ENCODE data around the gene PTPRK.

PTPRK gene

GRCh38 chr6:128047989-128048388, 472.4 kb downstream of the PTPRK start:
- WGBS (ENCODE audit: insufficient coverage, insufficient read length), result no CpG with 5 or more reads among the region's 3 CpGs
- H3K9me3 ChIP-seq (ENCODE audit: control insufficient read depth, insufficient read depth, low read length), result no peaks in the 10 kb centered on the region
- no peak for DNase-seq (ENCODE audit: low read depth, low spot score)
- no peaks in the 10 kb centered on the region for H3K27me3 ChIP-seq (ENCODE audit: control insufficient read depth, insufficient read depth, low read length)
- no peaks in the 10 kb centered on the region for H3K36me3 ChIP-seq (ENCODE audit: control insufficient read depth, insufficient read depth, low read length)
- H3K4me3 ChIP-seq (ENCODE audit: low read length), result no peak overlapping the region
- no peaks in the 10 kb centered on the region for H3K4me1 ChIP-seq (ENCODE audit: control insufficient read depth, insufficient read depth, low read length)
- H3K27ac ChIP-seq (ENCODE audit: low read length), result no peak overlapping the region

DNA sequence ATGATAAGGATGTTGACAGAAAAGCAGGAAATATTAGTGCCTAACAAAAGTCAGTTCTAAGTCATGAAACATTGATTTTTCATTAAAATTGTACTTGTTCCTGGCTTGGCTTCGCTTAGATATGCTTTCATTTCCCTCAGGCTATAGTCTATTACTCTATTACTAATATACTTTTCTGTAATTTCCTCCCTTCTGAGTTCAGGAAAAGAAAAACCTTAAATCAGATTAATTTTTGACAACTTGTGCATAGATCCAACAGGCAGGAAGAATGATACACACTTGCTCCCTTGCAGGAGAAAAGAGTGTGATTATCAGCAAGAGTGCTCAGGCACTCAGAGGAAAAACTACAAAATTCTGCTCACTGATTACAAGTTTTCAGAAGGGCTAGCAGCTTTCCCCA, 474.4 kb downstream of the PTPRK start:
- H3K4me1 ChIP-seq (ENCODE audit: control insufficient read depth, insufficient read depth, low read length), result no peaks in the 10 kb centered on the region
- no CpG with 5 or more reads among the region's 1 CpG for WGBS (ENCODE audit: insufficient coverage, insufficient read length)
- no peak overlapping the region for H3K4me3 ChIP-seq (ENCODE audit: low read length)
- H3K27ac ChIP-seq (ENCODE audit: low read length), result no peak overlapping the region
- H3K27me3 ChIP-seq (ENCODE audit: control insufficient read depth, insufficient read depth, low read length), result no peaks in the 10 kb centered on the region
- no peaks in the 10 kb centered on the region for H3K9me3 ChIP-seq (ENCODE audit: control insufficient read depth, insufficient read depth, low read length)
- DNase-seq (ENCODE audit: low read depth, low spot score), result no peak
- H3K36me3 ChIP-seq (ENCODE audit: control insufficient read depth, insufficient read depth, low read length), result no peaks in the 10 kb centered on the region

GRCh38 chr6:128039543-128039942, 480.9 kb downstream of the PTPRK start:
- H3K27me3 ChIP-seq (ENCODE audit: control insufficient read depth, insufficient read depth, low read length), result no peaks in the 10 kb centered on the region
- H3K4me3 ChIP-seq (ENCODE audit: low read length), result no peak overlapping the region
- no peak overlapping the region for H3K27ac ChIP-seq (ENCODE audit: low read length)
- no CpG with 5 or more reads among the region's 2 CpGs for WGBS (ENCODE audit: insufficient coverage, insufficient read length)
- no peaks in the 10 kb centered on the region for H3K36me3 ChIP-seq (ENCODE audit: control insufficient read depth, insufficient read depth, low read length)
- H3K4me1 ChIP-seq (ENCODE audit: control insufficient read depth, insufficient read depth, low read length), result no peaks in the 10 kb centered on the region
- H3K9me3 ChIP-seq (ENCODE audit: control insufficient read depth, insufficient read depth, low read length), result no peaks in the 10 kb centered on the region
- no peak for DNase-seq (ENCODE audit: low read depth, low spot score)

GRCh38 chr6:128036808-128037570, 483.4 kb downstream of the PTPRK start:
- no peaks in the 10 kb centered on the region for H3K36me3 ChIP-seq (ENCODE audit: control insufficient read depth, insufficient read depth, low read length)
- no CpG with 5 or more reads among the region's 7 CpGs for WGBS (ENCODE audit: insufficient coverage, insufficient read length)
- no peaks in the 10 kb centered on the region for H3K9me3 ChIP-seq (ENCODE audit: control insufficient read depth, insufficient read depth, low read length)
- no peak for DNase-seq (ENCODE audit: low read depth, low spot score)
- H3K27ac ChIP-seq (ENCODE audit: low read length), result no peak overlapping the region
- H3K4me3 ChIP-seq (ENCODE audit: low read length), result no peak overlapping the region
- H3K4me1 ChIP-seq (ENCODE audit: control insufficient read depth, insufficient read depth, low read length), result no peaks in the 10 kb centered on the region
- H3K27me3 ChIP-seq (ENCODE audit: control insufficient read depth, insufficient read depth, low read length), result no peaks in the 10 kb centered on the region

DNA sequence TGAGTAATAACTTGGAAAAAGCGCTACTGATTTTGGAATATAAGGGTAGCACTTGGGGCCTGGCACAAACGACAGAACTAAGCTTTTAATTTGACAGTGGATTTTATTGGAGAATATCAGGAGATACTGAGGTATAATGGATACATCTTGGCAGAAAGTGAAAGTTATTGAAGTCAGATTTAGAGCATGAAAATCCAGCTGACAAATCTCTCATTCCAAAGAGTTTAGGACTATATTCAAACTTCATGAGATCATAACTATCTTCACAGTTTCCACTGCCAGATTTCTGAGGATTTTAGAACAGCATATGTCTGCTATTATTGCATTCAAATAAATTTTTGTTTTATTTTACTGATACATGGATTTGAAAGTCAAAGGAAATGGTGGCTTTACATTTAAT, 487.2 kb downstream of the PTPRK start:
- Histone ChIP-seq H3K4me1 (ENCODE audit: control insufficient read depth, insufficient read depth, low read length) (peaks cover 1% of the 10 kb centered on the region; the same call in 1 of the 2 replicates), H3K27me3 (ENCODE audit: control insufficient read depth, insufficient read depth, low read length) (no peaks in the 10 kb centered on the region), H3K9me3 (ENCODE audit: control insufficient read depth, insufficient read depth, low read length) (no peaks in the 10 kb centered on the region), H3K36me3 (ENCODE audit: control insufficient read depth, insufficient read depth, low read length) (no peaks in the 10 kb centered on the region), H3K27ac (ENCODE audit: low read length) (no peak overlapping the region), H3K4me3 (ENCODE audit: low read length) (no peak overlapping the region)
- no peak for DNase-seq (ENCODE audit: low read depth, low spot score)
- no CpG with 5 or more reads among the region's 2 CpGs for WGBS (ENCODE audit: insufficient coverage, insufficient read length)

DNA sequence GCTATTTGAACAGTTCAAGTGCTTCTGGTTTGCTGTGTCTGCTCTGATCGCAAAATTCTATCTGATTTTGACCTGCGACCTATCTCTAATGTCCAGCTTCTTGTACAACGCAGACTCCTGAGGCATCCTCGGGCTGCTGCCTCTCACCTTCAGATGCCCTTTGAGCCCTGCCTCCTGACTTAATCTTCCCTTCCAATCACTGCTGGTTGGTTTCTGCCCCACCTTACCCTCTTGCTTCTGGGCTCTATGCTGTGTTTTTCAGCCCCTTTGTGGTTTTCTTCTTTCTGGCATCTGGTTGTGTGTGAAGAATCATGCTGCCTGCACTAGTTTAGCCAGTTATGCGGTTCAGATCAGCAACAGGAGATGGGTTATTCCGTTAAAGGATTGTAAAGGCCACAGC, 488.4 kb downstream of the PTPRK start:
- H3K36me3 ChIP-seq (ENCODE audit: control insufficient read depth, insufficient read depth, low read length), result no peaks in the 10 kb centered on the region
- H3K9me3 ChIP-seq (ENCODE audit: control insufficient read depth, insufficient read depth, low read length), result no peaks in the 10 kb centered on the region
- H3K4me3 ChIP-seq (ENCODE audit: low read length), result no peak overlapping the region
- no peaks in the 10 kb centered on the region for H3K27me3 ChIP-seq (ENCODE audit: control insufficient read depth, insufficient read depth, low read length)
- no peak for DNase-seq (ENCODE audit: low read depth, low spot score)
- H3K4me1 ChIP-seq (ENCODE audit: control insufficient read depth, insufficient read depth, low read length), result peaks cover 1% of the 10 kb centered on the region; the same call in 1 of the 2 replicates
- no CpG with 5 or more reads among the region's 6 CpGs for WGBS (ENCODE audit: insufficient coverage, insufficient read length)
- H3K27ac ChIP-seq (ENCODE audit: low read length), result no peak overlapping the region

DNA sequence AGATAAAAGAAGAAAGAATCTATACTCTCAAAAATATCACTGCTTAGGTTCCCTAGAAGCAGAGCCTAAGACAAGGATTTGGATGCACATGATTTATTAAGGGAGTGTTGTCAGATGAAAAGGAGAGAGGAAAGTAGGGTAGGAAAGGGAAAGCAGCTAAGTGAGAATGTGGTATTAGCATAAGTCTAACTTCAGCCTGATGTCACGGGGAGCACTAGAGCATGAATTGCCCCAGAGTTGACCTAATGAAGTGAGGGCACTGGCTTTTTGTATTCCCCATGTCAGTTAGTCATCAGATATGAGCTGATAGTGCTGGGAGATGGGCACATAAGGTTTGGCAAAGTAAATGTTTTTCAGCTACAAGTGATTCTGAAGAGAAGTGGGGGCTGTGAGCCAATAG, 490.6 kb downstream of the PTPRK start:
- H3K27me3 ChIP-seq (ENCODE audit: control insufficient read depth, insufficient read depth, low read length), result no peaks in the 10 kb centered on the region

GRCh38 chr6:128028183-128028582, 492.2 kb downstream of the PTPRK start:
- no peak for DNase-seq (ENCODE audit: low read depth, low spot score)
- Histone ChIP-seq H3K36me3 (ENCODE audit: control insufficient read depth, insufficient read depth, low read length) (no peaks in the 10 kb centered on the region), H3K27me3 (ENCODE audit: control insufficient read depth, insufficient read depth, low read length) (no peaks in the 10 kb centered on the region), H3K4me1 (ENCODE audit: control insufficient read depth, insufficient read depth, low read length) (peaks cover 3% of the 10 kb centered on the region), H3K27ac (ENCODE audit: low read length) (no peak overlapping the region), H3K9me3 (ENCODE audit: control insufficient read depth, insufficient read depth, low read length) (no peaks in the 10 kb centered on the region), H3K4me3 (ENCODE audit: low read length) (no peak overlapping the region)

More for the DNA sequence above, 490.6 kb downstream of the PTPRK start:
- Histone ChIP-seq H3K27ac (ENCODE audit: low read length) (no peak overlapping the region), H3K9me3 (ENCODE audit: control insufficient read depth, insufficient read depth, low read length) (no peaks in the 10 kb centered on the region), H3K4me1 (ENCODE audit: control insufficient read depth, insufficient read depth, low read length) (peaks cover 3% of the 10 kb centered on the region), H3K4me3 (ENCODE audit: low read length) (no peak overlapping the region), H3K36me3 (ENCODE audit: control insufficient read depth, insufficient read depth, low read length) (no peaks in the 10 kb centered on the region)
- no peak for DNase-seq (ENCODE audit: low read depth, low spot score)
- WGBS (ENCODE audit: insufficient coverage, insufficient read length), result no CpG with 5 or more reads among the region's 1 CpG

GRCh38 chr6:128025478-128025877, 494.9 kb downstream of the PTPRK start:
- Histone ChIP-seq H3K27ac (ENCODE audit: low read length) (no peak overlapping the region), H3K9me3 (ENCODE audit: control insufficient read depth, insufficient read depth, low read length) (no peaks in the 10 kb centered on the region), H3K4me1 (ENCODE audit: control insufficient read depth, insufficient read depth, low read length) (peaks cover 3% of the 10 kb centered on the region), H3K36me3 (ENCODE audit: control insufficient read depth, insufficient read depth, low read length) (no peaks in the 10 kb centered on the region), H3K4me3 (ENCODE audit: low read length) (no peak overlapping the region), H3K27me3 (ENCODE audit: control insufficient read depth, insufficient read depth, low read length) (no peaks in the 10 kb centered on the region)
- WGBS (ENCODE audit: insufficient coverage, insufficient read length), result no CpG with 5 or more reads among the region's 1 CpG
- no peak for DNase-seq (ENCODE audit: low read depth, low spot score)

- no peak overlapping the region for H3K27ac ChIP-seq (ENCODE audit: low read length)
- peaks cover 2% of the 10 kb centered on the region; the same call in 1 of the 2 replicates for H3K4me1 ChIP-seq (ENCODE audit: control insufficient read depth, insufficient read depth, low read length)
- no peak overlapping the region for H3K4me3 ChIP-seq (ENCODE audit: low read length)
- H3K36me3 ChIP-seq (ENCODE audit: control insufficient read depth, insufficient read depth, low read length), result no peaks in the 10 kb centered on the region
- no peaks in the 10 kb centered on the region for H3K9me3 ChIP-seq (ENCODE audit: control insufficient read depth, insufficient read depth, low read length)
- DNase-seq (ENCODE audit: low read depth, low spot score), result no peak
- no peaks in the 10 kb centered on the region for H3K27me3 ChIP-seq (ENCODE audit: control insufficient read depth, insufficient read depth, low read length)
- WGBS (ENCODE audit: insufficient coverage, insufficient read length), result no CpG with 5 or more reads among the region's 1 CpG
Observed at GRCh38 chr6:128024969-128025368, 495.4 kb downstream of the PTPRK start.

DNA sequence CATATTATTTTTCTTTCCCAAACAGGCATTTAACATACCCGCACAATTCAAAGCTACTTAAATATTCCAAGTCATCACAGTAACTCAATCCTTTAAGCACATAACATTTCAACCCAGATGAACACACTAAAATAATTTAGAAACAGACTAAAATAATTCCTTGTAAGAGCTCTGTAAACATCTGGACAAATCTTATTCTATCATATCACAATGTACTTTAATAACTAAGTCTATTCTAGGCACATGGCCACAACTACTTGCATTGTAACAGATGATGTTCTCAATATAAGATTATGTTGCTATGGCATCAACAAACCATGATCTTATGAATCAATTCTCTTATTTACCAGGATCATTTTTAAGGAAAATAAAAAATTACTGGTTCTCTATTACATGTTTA, 496.4 kb downstream of the PTPRK start:
- no peak overlapping the region for H3K4me3 ChIP-seq (ENCODE audit: low read length)
- no peaks in the 10 kb centered on the region for H3K36me3 ChIP-seq (ENCODE audit: control insufficient read depth, insufficient read depth, low read length)
- H3K9me3 ChIP-seq (ENCODE audit: control insufficient read depth, insufficient read depth, low read length), result no peaks in the 10 kb centered on the region
- no peak overlapping the region for H3K27ac ChIP-seq (ENCODE audit: low read length)
- no peaks in the 10 kb centered on the region for H3K27me3 ChIP-seq (ENCODE audit: control insufficient read depth, insufficient read depth, low read length)
- no peak for DNase-seq (ENCODE audit: low read depth, low spot score)
- WGBS (ENCODE audit: insufficient coverage, insufficient read length), result no CpG with 5 or more reads among the region's 1 CpG
- H3K4me1 ChIP-seq (ENCODE audit: control insufficient read depth, insufficient read depth, low read length), result peaks cover 2% of the 10 kb centered on the region; the same call in 1 of the 2 replicates
